Panc1 (cell line): Measurements from ENCODE around the gene MARK3. TPM values are rescaled to one million over a fixed set of nuclear protein-coding genes. Genes with fewer than 3 reads are reported as not detected.

Experiments used
- ATAC-seq: fragments of 200-7000 bp; cut with Tn5 transposase; 2 replicates; pipeline ENCODE4 v1.9.1; 2020; ENCODE audit warnings: mild to moderate bottlenecking, moderate library complexity
- BruUV-seq: library from RNA; stranded (reverse); fragments of 400-500 nt; replicated peaks from 2 replicates; lab custom pipeline; 2021; lab: Mats Ljungman, UMichigan
- CTCF ChIA-PET: fragments of 300-600 bp; sonication (Branson Sonifier 250); formaldehyde crosslinking; loops from one replicate; lab custom pipeline; 2022; ENCODE audit warnings: antibody characterized with exemption; lab: Charles Lee
- POLR2A ChIA-PET: fragments of 300-600 bp; sonication (Branson Sonifier 250); formaldehyde crosslinking; loops from one replicate; lab custom pipeline; 2022; ENCODE audit warnings: antibody characterized with exemption; lab: Charles Lee
- DNase-seq: peaks from one replicate; pipeline ENCODE4 v3.0.0-alpha.2; 2010; ENCODE audit warnings: low read depth, low spot score
- H3K27ac ChIP-seq: 2 replicates; pipeline ENCODE4 v1.5.1; 2011; ENCODE audit warnings: mild to moderate bottlenecking, low read length, inconsistent platforms
- H3K27me3 ChIP-seq: fragments of 200-500 bp; sonication (Bioruptor generic); 2 replicates; pipeline ENCODE4 v1.6.0; 2014; ENCODE audit warnings: low read length, inconsistent platforms; ENCODE audit not compliant: control insufficient read depth, insufficient read depth
- H3K36me3 ChIP-seq: fragments of 200-500 bp; sonication (Bioruptor generic); 2 replicates; pipeline ENCODE4 v1.5.1; 2014; ENCODE audit warnings: inconsistent platforms, mild to moderate bottlenecking, low read length, moderate library complexity; ENCODE audit not compliant: control insufficient read depth, insufficient read depth
- H3K4me1 ChIP-seq: 2 replicates; pipeline ENCODE4 v1.5.1; 2011; ENCODE audit warnings: inconsistent platforms, mild to moderate bottlenecking, low read length, moderate library complexity; ENCODE audit not compliant: control insufficient read depth, insufficient read depth
- H3K4me3 ChIP-seq, 2 experiments: 2 replicates each; pipeline ENCODE4 v1.5.1; 2011 to 2012; ENCODE audit warnings: low read depth in 2 of 2, low read length in 2 of 2, mild to moderate bottlenecking in 2 of 2, inconsistent platforms in 1 of 2, moderate library complexity in 1 of 2
- H3K9me3 ChIP-seq: fragments of 200-500 bp; sonication (Bioruptor generic); 2 replicates; pipeline ENCODE4 v1.5.1; 2014; ENCODE audit warnings: low read depth, mild to moderate bottlenecking, inconsistent platforms, low read length, moderate library complexity; ENCODE audit not compliant: control insufficient read depth, insufficient read depth
- CTCF ChIP-seq: fragments of 450-650 bp; IDR thresholded peaks from 2 replicates; pipeline ENCODE4 v1.5.1; 2017; ENCODE audit warnings: mild to moderate bottlenecking
- POLR2AphosphoS5 ChIP-seq: IDR thresholded peaks from 2 replicates; pipeline ENCODE4 v1.6.1; 2012; ENCODE audit warnings: mild to moderate bottlenecking, low read depth, low read length, moderate library complexity
- REST ChIP-seq, 2 experiments: IDR thresholded peaks; 2 replicates each; pipeline ENCODE4 v1.6.1; 2011 to 2012; ENCODE audit warnings: low read depth in 2 of 2, control low read depth in 1 of 2, low read length in 1 of 2, mild to moderate bottlenecking in 1 of 2, moderate library complexity in 1 of 2; ENCODE audit not compliant: insufficient read depth in 1 of 2
- SIN3A ChIP-seq: IDR thresholded peaks from 2 replicates; pipeline ENCODE4 v1.6.1; 2012; ENCODE audit warnings: low read depth, mild to moderate bottlenecking, low read length, moderate library complexity, borderline replicate concordance; ENCODE audit not compliant: insufficient read depth
- TCF7L2 ChIP-seq: IDR thresholded peaks from 2 replicates; pipeline ENCODE4 v1.6.1; 2011; ENCODE audit warnings: mild to moderate bottlenecking, low read depth, low read length, inconsistent platforms
- in situ Hi-C: cut with HindIII; loops from 2 replicates; pipeline ENCODE4 v1.10.0; 2016; ENCODE audit warnings: low sequenced_read_pairs, low pct_unique_long_range_greater_than_20kb
- intact Hi-C: fragments of 100-400 bp; cut with micrococcal nuclease; formaldehyde crosslinking; loops from one replicate; pipeline ENCODE4 v1.10.0; 2022; ENCODE audit not compliant: unreplicated experiment
- total RNA-seq: library from RNA; stranded (reverse); gene quantifications from one replicate; pipeline ENCODE4 v1.2.1, GENCODE V29; 2021; ENCODE audit not compliant: unreplicated experiment

The MARK3 gene
- total RNA-seq, 1 experiment from 2014 or later, result 56.1 TPM

- ChIA-PET POLR2A (no interaction called here), CTCF (no interaction called here)
- H3K4me1 ChIP-seq, result no peaks in the 10 kb centered on the region
- H3K4me3 ChIP-seq, result no peak overlapping the region
- DNase-seq (no peak), ATAC-seq (no peak)
- no peaks in the 10 kb centered on the region for H3K27me3 ChIP-seq
- no peak overlapping the region for H3K27ac ChIP-seq
- intact Hi-C loops, result no loop called here
- no peaks in the 10 kb centered on the region for H3K9me3 ChIP-seq
- H3K36me3 ChIP-seq, result peaks cover 8% of the 10 kb centered on the region
- TF ChIP-seq REST (IDR thresholded peaks at IDR 0.05; ENCODE audit: insufficient read depth in 1 of 2, low read depth in 2 of 2, low read length in 1 of 2) (no peak), SIN3A (no peak), TCF7L2 (no peak), CTCF (no peak), POLR2AphosphoS5 (no peak)
- in situ Hi-C loops, result no loop called here
- BruUV-seq, result no TSS peak
These were observed 116.0 kb downstream of the MARK3 start for GRCh38 chr14:103501041-103501870.

- DNase-seq (no peak), ATAC-seq (no peak)
- no TSS peak for BruUV-seq
- H3K36me3 ChIP-seq, result peaks cover 8% of the 10 kb centered on the region
- no peaks in the 10 kb centered on the region for H3K9me3 ChIP-seq
- no peaks in the 10 kb centered on the region for H3K27me3 ChIP-seq
- H3K27ac ChIP-seq, result no peak overlapping the region
- TF ChIP-seq TCF7L2 (no peak), POLR2AphosphoS5 (no peak), SIN3A (no peak), CTCF (no peak), REST (IDR thresholded peaks at IDR 0.05; ENCODE audit: insufficient read depth in 1 of 2, low read depth in 2 of 2, low read length in 1 of 2) (no peak)
- H3K4me1 ChIP-seq, result no peaks in the 10 kb centered on the region
- intact Hi-C loops, result no loop called here
- CTCF ChIA-PET, result no interaction called here
- in situ Hi-C loops, result no loop called here
- H3K4me3 ChIP-seq, result no peak overlapping the region
- POLR2A ChIA-PET, result no interaction called here
These were observed 116.9 kb downstream of the MARK3 start for GRCh38 chr14:103501921-103502669.
